Measurements from ENCODE around the gene ASGR1.

GRCh38 chr17:7226721-7227710 is 47.8 kb upstream of the ASGR1 start:
- TF ChIP-seq, protein P1, sequence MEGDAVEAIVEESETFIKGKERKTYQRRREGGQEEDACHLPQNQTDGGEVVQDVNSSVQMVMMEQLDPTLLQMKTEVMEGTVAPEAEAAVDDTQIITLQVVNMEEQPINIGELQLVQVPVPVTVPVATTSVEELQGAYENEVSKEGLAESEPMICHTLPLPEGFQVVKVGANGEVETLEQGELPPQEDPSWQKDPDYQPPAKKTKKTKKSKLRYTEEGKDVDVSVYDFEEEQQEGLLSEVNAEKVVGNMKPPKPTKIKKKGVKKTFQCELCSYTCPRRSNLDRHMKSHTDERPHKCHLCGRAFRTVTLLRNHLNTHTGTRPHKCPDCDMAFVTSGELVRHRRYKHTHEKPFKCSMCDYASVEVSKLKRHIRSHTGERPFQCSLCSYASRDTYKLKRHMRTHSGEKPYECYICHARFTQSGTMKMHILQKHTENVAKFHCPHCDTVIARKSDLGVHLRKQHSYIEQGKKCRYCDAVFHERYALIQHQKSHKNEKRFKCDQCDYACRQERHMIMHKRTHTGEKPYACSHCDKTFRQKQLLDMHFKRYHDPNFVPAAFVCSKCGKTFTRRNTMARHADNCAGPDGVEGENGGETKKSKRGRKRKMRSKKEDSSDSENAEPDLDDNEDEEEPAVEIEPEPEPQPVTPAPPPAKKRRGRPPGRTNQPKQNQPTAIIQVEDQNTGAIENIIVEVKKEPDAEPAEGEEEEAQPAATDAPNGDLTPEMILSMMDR (IDR thresholded peaks at IDR 0.05 in 4 of 5, conservative IDR thresholded peaks at IDR 0.05 in 1 of 5): no peak
- TF ChIP-seq POLR2A (IDR thresholded peaks at IDR 0.05): no peak

All from gastrocnemius medialis (tissue), 4 donors.